WTC11 (cell line): ENCODE measurements around the gene EFNA5. TPM values are rescaled to one million over a fixed set of nuclear protein-coding genes. Genes with fewer than 3 reads are reported as not detected.

Experiments
- ATAC-seq: fragments of 200-7000 bp; cut with Tn5 transposase; 2 replicates; pipeline ENCODE4 v1.10.0; 2021; ENCODE audit warnings: mild to moderate bottlenecking, moderate library complexity
- CTCF ChIA-PET: fragments of 300-600 bp; sonication (Branson Sonifier 250); formaldehyde crosslinking; loops from one replicate; lab custom pipeline; 2021; ENCODE audit warnings: antibody characterized with exemption; lab: Charles Lee
- POLR2A ChIA-PET: fragments of 350-600 bp; sonication (Branson Sonifier 250); formaldehyde crosslinking; loops from one replicate; lab custom pipeline; 2021; ENCODE audit warnings: antibody characterized with exemption; lab: Charles Lee
- DNase-seq: peaks from one replicate; pipeline ENCODE4 v3.0.0; 2021; ENCODE audit warnings: low spot score
- H3K27ac Mint-ChIP-seq: 2 replicates; pipeline ENCODE4 v1.8.0; 2021; ENCODE audit warnings: mixed read lengths
- H3K27me3 Mint-ChIP-seq: 2 replicates; pipeline ENCODE4 v1.8.0; 2021; ENCODE audit warnings: low read depth, mild to moderate bottlenecking, moderate library complexity, mixed read lengths
- H3K36me3 Mint-ChIP-seq: 2 replicates; pipeline ENCODE4 v1.8.0; 2021; ENCODE audit warnings: mixed read lengths
- H3K4me1 Mint-ChIP-seq: 2 replicates; pipeline ENCODE4 v1.8.0; 2022; ENCODE audit warnings: mixed read lengths
- H3K4me3 Mint-ChIP-seq: 2 replicates; pipeline ENCODE4 v1.8.0; 2021; ENCODE audit warnings: mild to moderate bottlenecking, moderate library complexity, mixed read lengths
- H3K9me3 Mint-ChIP-seq: 2 replicates; pipeline ENCODE4 v1.8.0; 2021; ENCODE audit warnings: mixed read lengths
- E2F1 ChIP-seq: sonication (generic); formaldehyde crosslinking; IDR thresholded peaks from 2 replicates; pipeline ENCODE4 v1.8.0; 2022; ENCODE audit warnings: mild to moderate bottlenecking, missing genetic modification reagents
- FOXP4 ChIP-seq: sonication (generic); formaldehyde crosslinking; IDR thresholded peaks from 2 replicates; pipeline ENCODE4 v1.8.0; 2022; ENCODE audit warnings: mild to moderate bottlenecking, missing genetic modification reagents
- GTF2I ChIP-seq: fragments of 250-450 bp; sonication (Bioruptor Pico); conservative IDR thresholded peaks from 2 replicates; pipeline ENCODE4 v1.4.0; 2021; ENCODE audit warnings: mild to moderate bottlenecking
- IRF2 ChIP-seq: sonication (generic); formaldehyde crosslinking; IDR thresholded peaks from 2 replicates; pipeline ENCODE4 v1.8.0; 2022; ENCODE audit warnings: low read depth, missing genetic modification reagents, borderline replicate concordance
- JAZF1 ChIP-seq: fragments of 250-450 bp; sonication (Bioruptor Pico); IDR thresholded peaks from 2 replicates; pipeline ENCODE4 v1.9.0; 2021; ENCODE audit warnings: moderate library complexity, mild to moderate bottlenecking, inconsistent platforms
- PRDM15 ChIP-seq: sonication (generic); formaldehyde crosslinking; IDR thresholded peaks from 2 replicates; pipeline ENCODE4 v1.8.0; 2022; ENCODE audit warnings: missing genetic modification reagents
- RELA ChIP-seq: sonication (generic); formaldehyde crosslinking; IDR thresholded peaks from 2 replicates; pipeline ENCODE4 v1.8.1; 2022; ENCODE audit warnings: missing genetic modification reagents, mild to moderate bottlenecking, borderline replicate concordance
- TEAD1 ChIP-seq: sonication (generic); formaldehyde crosslinking; IDR thresholded peaks from 2 replicates; pipeline ENCODE4 v1.8.0; 2022; ENCODE audit warnings: mild to moderate bottlenecking, missing genetic modification reagents
- ZMAT4 ChIP-seq: fragments of 250-450 bp; sonication (Bioruptor Pico); IDR thresholded peaks from 2 replicates; pipeline ENCODE4 v1.9.0; 2021; ENCODE audit warnings: mild to moderate bottlenecking
- total RNA-seq: library from RNA; stranded (reverse); gene quantifications from 3 replicates; pipeline ENCODE4 v1.2.3, GENCODE V29; 2021
- TF ChIP-seq, protein P1 (sequence below): sonication (generic); formaldehyde crosslinking; IDR thresholded peaks from 2 replicates; pipeline ENCODE4 v1.8.1; 2022; ENCODE audit warnings: missing genetic modification reagents, borderline replicate concordance
- TF ChIP-seq, protein P2 (sequence below): sonication (generic); formaldehyde crosslinking; conservative IDR thresholded peaks from 2 replicates; pipeline ENCODE4 v1.8.1; 2023; ENCODE audit warnings: mild to moderate bottlenecking, low read depth, missing genetic modification reagents, moderate library complexity

Gene EFNA5
- total RNA-seq, 1 experiment from 2014 or later, result 17.4 TPM

GRCh38 chr5:107487056-107487542 lies 183.6 kb downstream of the EFNA5 start:
- H3K9me3 Mint-ChIP-seq, result no peaks in the 10 kb centered on the region
- H3K4me1 Mint-ChIP-seq, result peaks cover 46% of the 10 kb centered on the region
- peak overlapping the region; percentile 11; the same call in 1 of the 2 replicates for H3K27ac Mint-ChIP-seq
- CTCF ChIA-PET, result no interaction called here
- no peaks in the 10 kb centered on the region for H3K36me3 Mint-ChIP-seq
- ATAC-seq (peak; percentile 57), DNase-seq (no peak)
- H3K4me3 Mint-ChIP-seq, result no peak overlapping the region
- POLR2A ChIA-PET, result no interaction called here
- no peaks in the 10 kb centered on the region for H3K27me3 Mint-ChIP-seq
- TF ChIP-seq, protein P1, sequence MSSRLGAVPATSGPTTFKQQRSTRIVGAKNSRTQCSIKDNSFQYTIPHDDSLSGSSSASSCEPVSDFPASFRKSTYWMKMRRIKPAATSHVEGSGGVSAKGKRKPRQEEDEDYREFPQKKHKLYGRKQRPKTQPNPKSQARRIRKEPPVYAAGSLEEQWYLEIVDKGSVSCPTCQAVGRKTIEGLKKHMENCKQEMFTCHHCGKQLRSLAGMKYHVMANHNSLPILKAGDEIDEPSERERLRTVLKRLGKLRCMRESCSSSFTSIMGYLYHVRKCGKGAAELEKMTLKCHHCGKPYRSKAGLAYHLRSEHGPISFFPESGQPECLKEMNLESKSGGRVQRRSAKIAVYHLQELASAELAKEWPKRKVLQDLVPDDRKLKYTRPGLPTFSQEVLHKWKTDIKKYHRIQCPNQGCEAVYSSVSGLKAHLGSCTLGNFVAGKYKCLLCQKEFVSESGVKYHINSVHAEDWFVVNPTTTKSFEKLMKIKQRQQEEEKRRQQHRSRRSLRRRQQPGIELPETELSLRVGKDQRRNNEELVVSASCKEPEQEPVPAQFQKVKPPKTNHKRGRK (CRISPR knock-in tag), result no peak
- 0 out of 2 replicates have a peak, but pooled peaks have one; percentile 6 for TF ChIP-seq GTF2I
- TF ChIP-seq, all 79 proteins: peak for 1

DNA sequence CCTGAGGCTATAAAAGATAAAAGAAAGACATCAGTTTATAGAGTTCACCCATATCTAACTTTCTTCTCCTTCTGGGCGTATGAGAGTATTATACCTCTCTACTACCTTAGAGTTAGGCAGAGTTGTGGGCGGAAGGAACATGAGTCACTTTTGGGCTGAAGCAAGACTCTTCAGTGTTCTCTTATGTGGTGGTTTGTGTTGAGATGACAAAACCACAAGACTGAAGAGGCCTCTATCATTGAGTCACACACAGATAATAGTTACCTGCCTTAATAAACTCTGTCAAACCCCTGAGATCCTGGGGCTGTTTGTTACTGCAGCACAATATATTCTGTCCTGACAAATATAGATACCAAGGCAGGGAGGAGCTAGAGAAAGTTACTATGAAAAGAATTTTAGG lies 184.2 kb downstream of the EFNA5 start:
- POLR2A ChIA-PET, result no interaction called here
- CTCF ChIA-PET, result no interaction called here
- Mint-ChIP-seq H3K9me3 (no peaks in the 10 kb centered on the region), H3K27ac (no peak overlapping the region), H3K4me1 (peaks cover 46% of the 10 kb centered on the region), H3K36me3 (no peaks in the 10 kb centered on the region), H3K4me3 (no peak overlapping the region), H3K27me3 (no peaks in the 10 kb centered on the region)
- ATAC-seq, result no peak
- no peak for TF ChIP-seq IRF2 (CRISPR knock-in tag)
- no peak for TF ChIP-seq E2F1 (CRISPR knock-in tag)
- no peak for TF ChIP-seq PRDM15 (CRISPR knock-in tag)
- no peak for TF ChIP-seq FOXP4
- no peak for TF ChIP-seq JAZF1 (CRISPR knock-in tag)
- TF ChIP-seq TEAD1 (CRISPR knock-in tag), result no peak
- TF ChIP-seq, protein P2, sequence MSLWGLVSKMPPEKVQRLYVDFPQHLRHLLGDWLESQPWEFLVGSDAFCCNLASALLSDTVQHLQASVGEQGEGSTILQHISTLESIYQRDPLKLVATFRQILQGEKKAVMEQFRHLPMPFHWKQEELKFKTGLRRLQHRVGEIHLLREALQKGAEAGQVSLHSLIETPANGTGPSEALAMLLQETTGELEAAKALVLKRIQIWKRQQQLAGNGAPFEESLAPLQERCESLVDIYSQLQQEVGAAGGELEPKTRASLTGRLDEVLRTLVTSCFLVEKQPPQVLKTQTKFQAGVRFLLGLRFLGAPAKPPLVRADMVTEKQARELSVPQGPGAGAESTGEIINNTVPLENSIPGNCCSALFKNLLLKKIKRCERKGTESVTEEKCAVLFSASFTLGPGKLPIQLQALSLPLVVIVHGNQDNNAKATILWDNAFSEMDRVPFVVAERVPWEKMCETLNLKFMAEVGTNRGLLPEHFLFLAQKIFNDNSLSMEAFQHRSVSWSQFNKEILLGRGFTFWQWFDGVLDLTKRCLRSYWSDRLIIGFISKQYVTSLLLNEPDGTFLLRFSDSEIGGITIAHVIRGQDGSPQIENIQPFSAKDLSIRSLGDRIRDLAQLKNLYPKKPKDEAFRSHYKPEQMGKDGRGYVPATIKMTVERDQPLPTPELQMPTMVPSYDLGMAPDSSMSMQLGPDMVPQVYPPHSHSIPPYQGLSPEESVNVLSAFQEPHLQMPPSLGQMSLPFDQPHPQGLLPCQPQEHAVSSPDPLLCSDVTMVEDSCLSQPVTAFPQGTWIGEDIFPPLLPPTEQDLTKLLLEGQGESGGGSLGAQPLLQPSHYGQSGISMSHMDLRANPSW (CRISPR knock-in tag), result no peak
- TF ChIP-seq RELA (CRISPR knock-in tag), result no peak
- no peak for TF ChIP-seq ZMAT4
- DNase-seq, result no peak
